SU-DHL-6 (cell line): ENCODE data around the gene IYD.
A peak's percentile ranks its signal among the peaks of the same experiment; 100 is the strongest.

Experiments
- H2AFZ ChIP-seq: fragments of 200-600 bp; sonication (generic); 2 replicates; pipeline ENCODE4 v1.6.1; 2014; ENCODE audit warnings: low read depth, mild to moderate bottlenecking, moderate library complexity, mixed read lengths, antibody characterized with exemption, low read length; ENCODE audit not compliant: severe bottlenecking
- H3F3A ChIP-seq: fragments of 200-600 bp; shearing (Covaris generic); 2 replicates; pipeline ENCODE4 v1.6.0; 2016; ENCODE audit warnings: antibody characterized with exemption, mild to moderate bottlenecking; ENCODE audit not compliant: insufficient read depth
- H3K27ac ChIP-seq: fragments of 200-600 bp; sonication (generic); 2 replicates; pipeline ENCODE4 v1.5.1; 2016; ENCODE audit warnings: low read depth, mild to moderate bottlenecking, low read length, moderate library complexity, mixed read lengths
- H3K27me3 ChIP-seq: fragments of 200-600 bp; sonication (generic), shearing (Covaris generic); 2 replicates; pipeline ENCODE4 v1.6.0; 2014; ENCODE audit warnings: mild to moderate bottlenecking, low read length
- H3K36me3 ChIP-seq: fragments of 200-600 bp; sonication (generic); 2 replicates; pipeline ENCODE4 v1.6.1; 2014; ENCODE audit warnings: mild to moderate bottlenecking, low read length, mixed read lengths
- H3K4me2 ChIP-seq: fragments of 300-600, 200-600 bp; shearing (Covaris generic), sonication (generic); 2 replicates; pipeline ENCODE4 v1.6.0; 2014; ENCODE audit warnings: low read length, low read depth, mild to moderate bottlenecking; ENCODE audit not compliant: poor library complexity, severe bottlenecking
- H3K4me3 ChIP-seq: fragments of 200-600 bp; sonication (generic); 2 replicates; pipeline ENCODE4 v1.5.1; 2014; ENCODE audit warnings: antibody characterized with exemption, low read length, mild to moderate bottlenecking, mixed read lengths; ENCODE audit not compliant: insufficient read depth, poor library complexity, severe bottlenecking
- H3K79me2 ChIP-seq: fragments of 200-600 bp; sonication (generic); 2 replicates; pipeline ENCODE4 v1.6.1; 2014; ENCODE audit warnings: mild to moderate bottlenecking, low read length, moderate library complexity; ENCODE audit not compliant: insufficient read depth
- H3K9ac ChIP-seq: fragments of 200-600 bp; sonication (generic); 2 replicates; pipeline ENCODE4 v1.7.0; 2014; ENCODE audit warnings: mild to moderate bottlenecking, low read length
- H3K9me2 ChIP-seq: fragments of 200-600 bp; sonication (generic); replicated peaks from 2 replicates; pipeline ENCODE4 v1.6.1; 2014; ENCODE audit warnings: low read length; ENCODE audit not compliant: insufficient read depth
- H3K9me3 ChIP-seq: fragments of 200-600 bp; sonication (generic); 2 replicates; pipeline ENCODE4 v1.6.1; 2014; ENCODE audit warnings: low read length, mixed read lengths; ENCODE audit not compliant: insufficient read depth
- H4K20me1 ChIP-seq: fragments of 200-600 bp; sonication (generic); 2 replicates; pipeline ENCODE4 v1.6.1; 2014; ENCODE audit warnings: low read depth, mild to moderate bottlenecking, antibody characterized with exemption, low read length, moderate library complexity, mixed read lengths
- CTCF ChIP-seq: fragments of 200-600 bp; sonication (generic); IDR thresholded peaks from one replicate; pipeline ENCODE4 v1.5.1; 2017; ENCODE audit warnings: antibody characterized with exemption, mild to moderate bottlenecking, low read length, moderate library complexity; ENCODE audit not compliant: insufficient read depth, poor library complexity, severe bottlenecking
- EZH2phosphoT487 ChIP-seq: fragments of 200-600 bp; sonication (generic), shearing (Covaris generic); conservative IDR thresholded peaks from 2 replicates; pipeline ENCODE4 v1.6.1; 2018; ENCODE audit warnings: mild to moderate bottlenecking, antibody characterized with exemption, low read length, moderate library complexity, mixed read lengths

IYD gene

DNA sequence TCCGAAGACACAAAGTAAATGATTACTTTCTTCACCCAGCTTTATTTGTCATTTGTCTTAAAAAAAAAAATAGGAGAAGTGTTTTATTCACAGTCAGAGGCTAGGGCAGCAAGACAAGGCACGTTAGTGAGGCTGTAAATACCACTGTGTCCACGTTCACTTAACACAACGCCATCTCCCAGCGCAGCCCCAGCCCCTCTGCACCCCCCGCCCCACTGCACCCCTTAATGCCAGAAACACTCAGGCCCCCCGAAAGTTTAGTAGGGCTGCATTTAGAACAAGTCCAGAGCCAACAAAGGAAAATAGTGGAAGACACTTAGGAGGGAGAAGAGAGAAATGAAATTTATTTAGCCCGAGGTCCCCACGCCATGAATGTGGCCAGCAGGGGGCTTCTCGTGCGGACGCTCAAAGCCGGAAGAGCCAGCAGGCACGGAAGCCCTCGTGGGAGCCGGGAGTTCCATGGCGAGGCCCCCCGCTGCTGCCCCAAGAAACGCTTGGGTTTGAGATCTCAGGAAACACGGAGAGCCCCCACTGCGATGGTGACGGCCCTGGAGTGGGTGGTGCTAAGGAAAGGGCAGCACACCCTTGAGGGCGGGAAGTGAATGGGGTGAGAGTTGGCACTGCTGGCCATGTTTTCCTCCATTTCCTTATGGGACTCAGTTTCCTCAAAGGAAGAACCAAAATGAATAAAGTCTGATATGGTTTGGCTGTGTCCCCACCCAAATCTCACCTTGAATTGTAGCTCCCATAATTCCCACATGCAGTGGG is 50.2 kb downstream of the IYD start:
- Histone ChIP-seq H3K4me3 (peak overlapping the region; percentile 34), H3K9me3 (peaks cover 4% of the 10 kb centered on the region; the same call in 1 of the 2 replicates), H3K36me3 (0 out of 2 replicates have a peak, but pooled peaks cover 2% of the 10 kb centered on the region), H3K4me2 (peak overlapping the region; percentile 77), H3F3A (no peaks in the 10 kb centered on the region), H3K9me2 (no peaks in the 10 kb centered on the region), H3K27me3 (no peaks in the 10 kb centered on the region), H3K27ac (peak overlapping the region; percentile 40), H4K20me1 (no peaks in the 10 kb centered on the region), H3K79me2 (no peaks in the 10 kb centered on the region), H3K9ac (peak overlapping the region; percentile 39), H2AFZ (peak overlapping the region; percentile 91)
- TF ChIP-seq EZH2phosphoT487 (no peak), CTCF (peak; percentile 55)

DNA sequence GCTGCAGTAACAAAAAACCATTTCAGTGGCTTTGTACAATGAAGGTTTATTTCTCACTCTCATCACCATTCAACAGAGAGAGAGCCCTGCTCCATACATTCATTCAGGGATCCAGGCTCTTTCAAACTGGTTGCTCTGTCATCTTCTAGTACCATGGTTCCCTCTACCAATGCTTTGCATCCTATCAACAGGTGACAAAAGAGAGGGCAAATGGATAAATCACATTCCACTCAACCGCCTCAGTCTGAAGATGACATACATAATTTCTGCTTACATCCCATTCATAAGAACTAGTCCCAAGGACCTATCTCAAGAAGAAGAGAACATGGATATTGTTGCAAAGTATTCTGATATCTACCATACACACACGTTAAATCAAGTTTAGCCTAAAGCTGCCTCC is 51.6 kb downstream of the IYD start:
- Histone ChIP-seq H3K9ac (no peak overlapping the region), H3K9me3 (peaks cover 12% of the 10 kb centered on the region; the same call in 1 of the 2 replicates), H3K36me3 (0 out of 2 replicates have a peak, but pooled peaks cover 2% of the 10 kb centered on the region), H4K20me1 (no peaks in the 10 kb centered on the region), H3F3A (no peaks in the 10 kb centered on the region), H3K9me2 (no peaks in the 10 kb centered on the region), H3K4me2 (no peak overlapping the region), H3K79me2 (no peaks in the 10 kb centered on the region), H3K27me3 (no peaks in the 10 kb centered on the region), H2AFZ (no peak overlapping the region), H3K27ac (no peak overlapping the region), H3K4me3 (no peak overlapping the region)
- TF ChIP-seq EZH2phosphoT487 (no peak), CTCF (no peak)

- Histone ChIP-seq H3K27me3 (no peaks in the 10 kb centered on the region), H2AFZ (no peak overlapping the region), H3K9me2 (no peaks in the 10 kb centered on the region), H3K9ac (no peak overlapping the region), H3F3A (no peaks in the 10 kb centered on the region), H3K4me2 (no peak overlapping the region), H3K36me3 (0 out of 2 replicates have a peak, but pooled peaks cover 2% of the 10 kb centered on the region), H4K20me1 (no peaks in the 10 kb centered on the region), H3K9me3 (peaks cover 12% of the 10 kb centered on the region; the same call in 1 of the 2 replicates), H3K27ac (no peak overlapping the region), H3K4me3 (no peak overlapping the region), H3K79me2 (no peaks in the 10 kb centered on the region)
- TF ChIP-seq EZH2phosphoT487 (no peak), CTCF (no peak)
Observed at GRCh38 chr6:150420926-150421325, 52.1 kb downstream of the IYD start.
